BLaER1 (cell line): ENCODE measurements around the gene OVOL3.
A peak's percentile ranks its signal among the peaks of the same experiment; 100 is the strongest.
"Not testable (repeated sequence)": the region's sequence is repeated elsewhere in the genome, so short reads cannot be mapped to it uniquely, and the experiment has no call there.

Experiments
- H3K27ac ChIP-seq: shearing (Covaris generic); formaldehyde crosslinking; 2 replicates; pipeline ENCODE4 v1.8.1; 2022
- H3K27me3 ChIP-seq: shearing (Covaris generic); formaldehyde crosslinking; 2 replicates; pipeline ENCODE4 v1.8.1; 2022
- H3K36me3 ChIP-seq: shearing (Covaris generic); formaldehyde crosslinking; 2 replicates; pipeline ENCODE4 v1.8.1; 2022
- H3K4me1 ChIP-seq: shearing (Covaris generic); formaldehyde crosslinking; 2 replicates; pipeline ENCODE4 v1.8.1; 2022
- H3K4me2 ChIP-seq: shearing (Covaris generic); formaldehyde crosslinking; 2 replicates; pipeline ENCODE4 v1.8.1; 2022
- H3K4me3 ChIP-seq: shearing (Covaris generic); formaldehyde crosslinking; 2 replicates; pipeline ENCODE4 v1.8.1; 2022
- H3K9ac ChIP-seq: shearing (Covaris generic); formaldehyde crosslinking; 2 replicates; pipeline ENCODE4 v1.8.1; 2022
- H3K9me3 ChIP-seq: shearing (Covaris generic); formaldehyde crosslinking; 2 replicates; pipeline ENCODE4 v1.8.1; 2022
- H4K20me1 ChIP-seq: shearing (Covaris generic); formaldehyde crosslinking; 2 replicates; pipeline ENCODE4 v1.8.1; 2022
- Cebpa-rat ChIP-seq: shearing (Covaris generic); IDR thresholded peaks from 2 replicates; pipeline ENCODE4 v1.8.1; 2022

The OVOL3 gene

DNA sequence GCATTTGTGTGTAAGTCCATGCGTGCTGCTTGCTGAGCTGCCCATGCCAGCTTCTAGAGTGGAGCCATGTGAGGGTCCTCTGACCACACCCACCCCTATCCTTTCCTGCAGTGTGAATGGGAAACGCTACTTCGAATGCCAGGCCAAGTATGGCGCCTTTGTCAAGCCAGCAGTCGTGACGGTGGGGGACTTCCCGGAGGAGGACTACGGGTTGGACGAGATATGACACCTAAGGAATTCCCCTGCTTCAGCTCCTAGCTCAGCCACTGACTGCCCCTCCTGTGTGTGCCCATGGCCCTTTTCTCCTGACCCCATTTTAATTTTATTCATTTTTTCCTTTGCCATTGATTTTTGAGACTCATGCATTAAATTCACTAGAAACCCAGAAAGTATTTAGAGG, 14.6 kb downstream of the OVOL3 start:
- Histone ChIP-seq H3K36me3 (peaks cover 56% of the 10 kb centered on the region), H4K20me1 (no peaks in the 10 kb centered on the region), H3K9ac (no peak overlapping the region), H3K4me2 (no peak overlapping the region), H3K4me3 (no peak overlapping the region), H3K9me3 (no peaks in the 10 kb centered on the region), H3K27me3 (no peaks in the 10 kb centered on the region), H3K4me1 (peaks cover 56% of the 10 kb centered on the region), H3K27ac (no peak overlapping the region)
- TF ChIP-seq Cebpa-rat, result no peak

DNA sequence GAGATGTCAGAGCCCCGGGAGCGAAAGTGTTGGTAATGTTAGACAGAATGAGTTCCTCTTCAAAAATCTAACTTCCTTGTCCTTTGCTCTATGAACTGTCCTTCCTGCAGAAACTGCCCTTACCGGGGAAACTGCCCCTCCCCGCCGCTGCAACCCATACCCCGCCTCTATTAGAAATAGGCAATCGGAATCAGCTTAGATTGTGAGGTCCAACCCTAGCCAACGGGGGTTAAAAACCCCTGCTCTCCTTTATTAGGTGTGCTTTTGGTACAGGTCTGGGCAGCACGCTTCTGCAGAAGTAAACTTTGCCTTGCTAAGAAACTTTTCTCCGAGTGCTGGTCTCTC, 17.4 kb downstream of the OVOL3 start:
- H3K27ac ChIP-seq, result peak overlapping the region; percentile 83
- no peaks in the 10 kb centered on the region for H3K9me3 ChIP-seq
- peak overlapping the region; percentile 82 for H3K9ac ChIP-seq
- peak overlapping the region; percentile 68 for H3K4me3 ChIP-seq
- TF ChIP-seq Cebpa-rat, result no peak
- peaks cover 57% of the 10 kb centered on the region for H3K4me1 ChIP-seq
- H3K4me2 ChIP-seq, result peak overlapping the region; percentile 90
- no peaks in the 10 kb centered on the region for H3K27me3 ChIP-seq
- no peaks in the 10 kb centered on the region for H4K20me1 ChIP-seq
- H3K36me3 ChIP-seq, result peaks cover 29% of the 10 kb centered on the region

DNA sequence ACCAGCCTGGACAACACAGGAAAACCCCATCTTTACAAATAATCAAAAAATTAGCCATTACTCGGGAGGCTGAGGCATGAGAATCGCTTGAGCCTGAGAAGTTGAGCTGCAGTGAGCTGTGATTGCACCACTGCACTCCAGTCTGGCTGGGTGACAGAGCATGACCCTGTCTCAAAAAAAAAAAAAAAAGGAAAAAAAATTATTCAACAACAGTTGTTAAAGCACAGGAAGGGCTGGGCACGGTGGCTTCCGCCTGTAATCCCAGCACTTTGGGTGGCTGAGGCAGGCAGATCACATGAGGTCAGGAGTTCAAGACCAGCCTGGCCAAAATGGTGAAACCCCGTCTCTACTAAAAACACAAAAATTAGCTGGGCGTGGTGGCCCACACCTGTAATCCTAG, 20.3 kb downstream of the OVOL3 start:
- not testable (repeated sequence) for H3K27me3 ChIP-seq, H3K4me3 ChIP-seq, H3K9ac ChIP-seq, H3K9me3 ChIP-seq, H4K20me1 ChIP-seq, H3K36me3 ChIP-seq
- peak overlapping the region; percentile 58 for H3K27ac ChIP-seq
- H3K4me1 ChIP-seq, result peaks cover 50% of the 10 kb centered on the region
- H3K4me2 ChIP-seq, result peak overlapping the region; percentile 65
- TF ChIP-seq Cebpa-rat, result peak; percentile 70; the same call in 1 of the 2 replicates

DNA sequence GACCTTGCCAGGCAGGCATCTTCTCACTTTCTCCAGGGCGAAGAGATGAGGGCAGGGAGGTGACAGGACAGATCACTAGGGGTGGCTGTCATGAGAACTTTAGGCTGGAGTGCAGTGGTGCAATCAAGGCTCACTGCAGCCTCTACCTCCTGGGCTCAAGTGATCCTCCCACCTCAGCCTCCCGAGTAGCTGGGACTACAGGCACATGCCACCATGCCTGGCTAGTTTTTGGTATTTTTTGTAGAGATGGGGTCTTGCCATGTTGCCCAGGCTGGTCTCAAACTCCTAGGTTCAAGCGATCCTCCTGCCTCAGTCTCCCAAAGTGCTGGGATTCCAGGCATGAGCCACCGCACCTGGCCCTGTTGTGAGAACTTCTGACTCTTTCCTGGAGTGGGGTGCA, 23.9 kb downstream of the OVOL3 start:
- H3K9ac ChIP-seq, H3K4me2 ChIP-seq, H3K27ac ChIP-seq, H3K27me3 ChIP-seq, H3K4me3 ChIP-seq, H4K20me1 ChIP-seq, H3K9me3 ChIP-seq, H3K36me3 ChIP-seq: not testable (repeated sequence)
- H3K4me1 ChIP-seq, result peaks cover 31% of the 10 kb centered on the region

DNA sequence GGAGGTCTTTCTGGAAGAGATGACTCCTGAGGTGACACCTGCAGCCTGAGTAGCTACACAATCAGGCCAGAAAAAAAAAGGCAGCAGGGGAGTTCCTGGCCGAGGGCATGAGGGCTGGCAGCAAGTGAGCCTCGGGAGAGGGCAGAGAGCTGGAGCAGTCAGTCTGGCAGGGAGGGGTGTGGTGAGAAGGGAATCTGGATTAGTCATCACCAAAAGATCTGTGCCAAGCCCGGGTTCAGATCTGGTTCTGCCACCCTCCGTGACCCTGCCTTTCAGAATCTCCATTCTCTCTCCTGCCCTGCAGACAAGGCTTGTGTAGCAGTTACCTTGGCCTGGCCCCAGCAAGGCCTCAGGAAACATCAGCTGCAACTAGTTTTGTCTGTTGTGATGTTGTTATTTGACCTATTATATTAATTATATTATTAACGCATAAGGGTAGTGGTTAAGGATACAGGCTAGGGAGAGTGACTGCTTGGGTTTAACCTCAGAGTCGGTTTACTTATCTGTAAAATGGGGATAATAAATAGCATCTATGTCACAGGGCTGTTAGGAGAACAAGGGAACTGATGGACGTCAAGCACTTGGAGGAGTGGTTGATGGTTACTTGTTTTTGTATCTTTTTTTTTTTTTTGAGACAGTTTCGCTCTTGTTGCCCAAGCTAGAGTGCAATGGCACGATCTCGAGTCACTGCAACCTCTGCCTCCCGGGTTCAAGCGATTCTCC, 26.2 kb downstream of the OVOL3 start:
- peaks cover 10% of the 10 kb centered on the region for H4K20me1 ChIP-seq
- no peak overlapping the region for H3K27ac ChIP-seq
- no peaks in the 10 kb centered on the region for H3K9me3 ChIP-seq
- no peak overlapping the region for H3K9ac ChIP-seq
- no peak for TF ChIP-seq Cebpa-rat
- no peak overlapping the region for H3K4me3 ChIP-seq
- H3K36me3 ChIP-seq, result peaks cover 4% of the 10 kb centered on the region
- no peak overlapping the region for H3K4me2 ChIP-seq
- H3K27me3 ChIP-seq, result no peaks in the 10 kb centered on the region
- H3K4me1 ChIP-seq, result peaks cover 17% of the 10 kb centered on the region

DNA sequence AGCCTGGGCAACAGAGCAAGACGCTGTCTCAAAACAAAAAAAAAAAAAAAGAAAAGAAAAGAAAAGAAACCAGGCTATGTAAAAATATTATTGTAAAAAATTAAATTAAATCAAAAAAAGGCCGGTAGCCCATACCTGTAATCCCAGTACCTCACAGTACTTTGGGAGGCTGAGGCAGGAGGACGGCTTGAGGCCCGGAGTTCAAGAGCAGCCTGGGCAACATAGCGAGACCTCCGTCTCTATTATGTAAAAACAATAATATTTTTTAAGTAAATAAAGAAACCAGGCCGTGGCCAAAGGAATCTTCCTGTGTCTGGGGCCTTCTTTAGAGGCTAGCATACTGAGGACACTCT, 28.2 kb downstream of the OVOL3 start:
- Histone ChIP-seq H3K27me3 (no peaks in the 10 kb centered on the region), H3K9me3 (no peaks in the 10 kb centered on the region), H3K36me3 (peaks cover 19% of the 10 kb centered on the region), H3K4me3 (peak overlapping the region; percentile 84), H3K27ac (peak overlapping the region; percentile 86), H4K20me1 (peaks cover 21% of the 10 kb centered on the region), H3K9ac (peak overlapping the region; percentile 89), H3K4me1 (peaks cover 17% of the 10 kb centered on the region), H3K4me2 (peak overlapping the region; percentile 88)
- no peak for TF ChIP-seq Cebpa-rat

DNA sequence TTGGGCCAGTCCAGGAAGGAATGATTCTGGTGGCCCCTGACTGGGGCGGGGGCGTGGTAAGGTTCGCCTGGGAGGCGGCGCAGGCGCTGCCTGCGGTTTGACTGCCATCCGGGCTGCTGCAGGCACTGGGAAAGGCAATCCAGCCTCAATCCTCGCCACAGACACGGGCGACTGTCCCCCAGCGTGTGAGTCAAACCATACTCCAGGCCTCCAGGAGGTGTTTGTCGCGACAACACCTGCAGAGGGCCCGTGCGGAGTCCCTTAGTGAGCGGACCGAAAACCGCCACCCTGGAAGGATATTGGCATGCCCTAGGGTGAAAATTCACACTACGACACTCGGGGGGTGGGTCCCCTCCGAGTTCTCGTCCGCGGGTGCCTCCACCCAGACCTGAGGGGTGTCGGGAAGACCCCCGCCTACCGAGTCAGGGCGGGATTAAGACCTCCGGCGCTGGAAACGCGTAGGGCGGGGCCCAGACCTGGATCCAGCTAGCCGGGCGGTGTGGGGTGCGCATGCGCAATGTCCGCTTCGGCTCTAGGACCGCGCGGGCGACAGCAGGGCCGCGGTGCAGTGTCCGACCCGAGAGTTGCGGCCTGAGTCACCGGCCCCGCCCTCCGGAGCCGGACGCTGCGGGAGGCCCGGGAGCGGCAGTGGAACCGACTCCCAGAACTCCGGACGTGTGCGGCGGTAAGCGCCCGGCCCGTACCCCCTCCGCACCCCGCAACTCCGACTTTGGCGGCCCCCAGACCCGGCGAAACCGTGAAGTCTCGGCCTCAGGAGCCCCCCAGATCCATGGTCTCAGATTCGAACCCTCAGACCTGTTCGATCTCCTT, 28.7 kb downstream of the OVOL3 start, which contains the start of gene CAPNS1:
TSS of gene CAPNS1 (plus strand) at position 594 of the 831 bp plus-strand sequence. CDS start 946 bp downstream, outside the sequence.
- Histone ChIP-seq H3K36me3 (peaks cover 25% of the 10 kb centered on the region), H3K27me3 (no peaks in the 10 kb centered on the region), H3K9me3 (no peaks in the 10 kb centered on the region), H3K4me3 (peak within 1 kb of the TSS; percentile 84), H3K9ac (peak within 1 kb of the TSS; percentile 89), H3K4me1 (peaks cover 17% of the 10 kb centered on the region), H3K27ac (peak within 1 kb of the TSS; percentile 86), H4K20me1 (peaks cover 23% of the 10 kb centered on the region), H3K4me2 (peak within 1 kb of the TSS; percentile 88)
- TF ChIP-seq Cebpa-rat, result no peak

DNA sequence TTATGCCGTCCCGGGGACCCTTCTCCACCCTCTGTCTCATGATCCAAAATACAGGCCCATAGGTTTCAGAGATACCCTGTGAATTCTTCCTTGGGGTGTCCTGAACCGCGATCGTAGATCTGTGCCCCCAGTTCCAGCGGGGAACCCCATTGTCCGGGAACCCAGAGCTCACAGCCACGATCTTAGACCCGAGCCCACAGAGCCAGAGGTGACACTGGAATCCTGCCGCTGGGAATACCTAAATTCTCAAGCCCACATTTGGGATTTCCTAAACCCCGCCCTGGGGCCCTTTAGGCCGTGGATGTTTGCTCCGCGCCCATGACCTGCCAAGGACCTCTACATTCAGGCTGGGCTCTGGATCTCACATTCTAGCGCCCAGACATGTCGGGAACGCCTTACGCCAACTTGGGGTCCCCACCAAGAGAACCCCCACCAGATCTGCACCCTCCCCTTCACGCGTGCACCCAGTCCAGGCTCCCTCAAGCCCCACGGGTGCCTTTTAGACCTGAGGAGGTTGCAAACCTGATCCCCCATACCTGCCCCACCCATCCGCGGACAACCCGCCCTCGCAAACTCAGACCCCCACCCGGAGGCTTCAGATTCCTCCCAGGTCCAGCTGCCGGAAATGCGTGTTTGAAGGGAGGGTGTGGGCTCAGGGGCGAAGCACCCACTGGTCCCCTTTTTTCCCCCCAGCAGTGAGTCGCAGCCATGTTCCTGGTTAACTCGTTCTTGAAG, 29.5 kb downstream of the OVOL3 start:
- H3K27ac ChIP-seq, result peak overlapping the region; percentile 86
- peaks cover 17% of the 10 kb centered on the region for H3K4me1 ChIP-seq
- no peak for TF ChIP-seq Cebpa-rat
- H3K4me2 ChIP-seq, result peak overlapping the region; percentile 88
- no peaks in the 10 kb centered on the region for H3K27me3 ChIP-seq
- H3K4me3 ChIP-seq, result peak overlapping the region; percentile 84
- H3K9me3 ChIP-seq, result no peaks in the 10 kb centered on the region
- peak overlapping the region; percentile 89 for H3K9ac ChIP-seq
- H4K20me1 ChIP-seq, result peaks cover 23% of the 10 kb centered on the region
- peaks cover 33% of the 10 kb centered on the region for H3K36me3 ChIP-seq

DNA sequence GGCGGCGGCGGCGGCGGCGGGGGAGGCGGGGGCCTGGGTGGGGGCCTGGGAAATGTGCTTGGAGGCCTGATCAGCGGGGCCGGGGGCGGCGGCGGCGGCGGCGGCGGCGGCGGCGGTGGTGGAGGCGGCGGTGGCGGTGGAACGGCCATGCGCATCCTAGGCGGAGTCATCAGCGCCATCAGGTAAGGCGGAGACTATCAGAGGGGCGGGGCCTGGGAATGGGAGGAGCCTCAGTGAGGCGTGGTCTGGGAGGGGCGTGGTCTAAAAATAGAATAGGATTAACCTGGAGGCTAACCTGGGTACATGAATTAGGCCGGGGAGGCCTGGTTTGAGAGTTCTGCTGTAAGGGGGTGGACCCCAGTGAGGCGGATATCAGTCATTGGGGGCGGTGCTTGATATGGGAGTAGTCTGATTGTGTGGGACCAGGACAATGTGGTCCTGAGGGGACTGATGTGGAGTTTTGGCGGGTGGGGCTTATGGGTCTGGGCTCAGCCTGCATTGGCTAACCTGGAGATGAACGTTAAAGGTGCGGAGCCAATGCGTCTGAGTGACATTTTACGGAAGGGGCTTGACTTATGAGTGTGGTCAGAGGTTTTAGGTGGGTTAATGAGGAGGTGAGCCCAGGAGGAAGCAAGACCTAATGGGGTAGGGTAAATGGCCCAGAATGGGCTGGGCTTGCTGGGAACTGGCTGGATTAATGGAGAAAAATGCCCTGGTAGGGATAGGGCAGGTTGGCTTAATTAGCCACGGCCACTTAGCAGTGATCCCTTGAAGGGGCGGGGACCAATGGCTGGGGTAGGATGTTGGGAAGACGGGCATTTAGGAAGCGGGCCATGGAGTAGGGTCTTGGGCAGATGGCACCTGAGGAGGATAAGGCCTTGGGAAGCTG, 30.3 kb downstream of the OVOL3 start:
- Histone ChIP-seq H3K27me3 (no peaks in the 10 kb centered on the region), H3K4me1 (peaks cover 17% of the 10 kb centered on the region), H3K36me3 (peaks cover 41% of the 10 kb centered on the region), H3K4me3 (peak overlapping the region; percentile 84), H3K4me2 (peak overlapping the region; percentile 88), H3K27ac (no peak overlapping the region; the same call in 1 of the 2 replicates), H4K20me1 (peaks cover 23% of the 10 kb centered on the region), H3K9ac (peak overlapping the region; percentile 89; the same call in 1 of the 2 replicates), H3K9me3 (no peaks in the 10 kb centered on the region)
- TF ChIP-seq Cebpa-rat, result no peak
